A673 (cell line): ENCODE results near the gene TAPBP.

Experiments
- EZH2 ChIP-seq: fragments of 200-600 bp; sonication (generic); IDR thresholded peaks from 2 replicates; pipeline ENCODE4 v1.6.1; 2017; ENCODE audit warnings: borderline replicate concordance, low read depth, mild to moderate bottlenecking, mixed read lengths, antibody characterized with exemption, low read length; ENCODE audit not compliant: poor library complexity, severe bottlenecking
- TF ChIP-seq, protein P1 (sequence below): fragments of 300-800, 200-600 bp; sonication (generic); conservative IDR thresholded peaks from 2 replicates; pipeline ENCODE4 v1.5.1; 2017; ENCODE audit warnings: low read depth, mild to moderate bottlenecking, antibody characterized with exemption, low read length, moderate library complexity, mixed read lengths

DNA sequence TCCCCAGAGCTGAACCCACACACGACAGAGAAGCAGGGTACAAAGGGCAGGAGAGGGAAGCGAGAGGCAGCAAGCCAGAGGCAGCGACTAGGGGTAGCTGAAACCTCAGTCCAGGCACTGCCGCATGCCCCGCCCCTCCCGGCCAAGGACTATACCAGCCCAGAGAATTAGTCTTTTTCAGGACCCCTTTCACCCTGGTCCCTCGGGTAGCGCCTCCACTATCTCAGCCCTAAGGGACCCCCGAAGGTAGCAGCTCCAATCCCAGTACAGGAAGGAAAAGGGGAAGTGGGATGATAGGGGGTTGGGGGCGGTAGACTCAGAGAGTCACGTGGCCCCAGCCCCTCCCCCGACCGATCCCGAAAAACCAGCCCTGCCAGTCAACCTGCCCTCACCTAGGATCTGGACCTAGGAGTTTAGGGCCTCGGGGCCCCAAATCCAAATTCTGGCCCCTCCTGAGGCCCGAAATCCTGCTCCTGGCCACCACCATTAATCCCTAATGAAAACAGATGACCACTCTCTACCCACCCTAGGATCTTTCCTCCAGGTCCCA, 16.4 kb downstream of the TAPBP start:
- no peak for TF ChIP-seq EZH2
- TF ChIP-seq, protein P1, sequence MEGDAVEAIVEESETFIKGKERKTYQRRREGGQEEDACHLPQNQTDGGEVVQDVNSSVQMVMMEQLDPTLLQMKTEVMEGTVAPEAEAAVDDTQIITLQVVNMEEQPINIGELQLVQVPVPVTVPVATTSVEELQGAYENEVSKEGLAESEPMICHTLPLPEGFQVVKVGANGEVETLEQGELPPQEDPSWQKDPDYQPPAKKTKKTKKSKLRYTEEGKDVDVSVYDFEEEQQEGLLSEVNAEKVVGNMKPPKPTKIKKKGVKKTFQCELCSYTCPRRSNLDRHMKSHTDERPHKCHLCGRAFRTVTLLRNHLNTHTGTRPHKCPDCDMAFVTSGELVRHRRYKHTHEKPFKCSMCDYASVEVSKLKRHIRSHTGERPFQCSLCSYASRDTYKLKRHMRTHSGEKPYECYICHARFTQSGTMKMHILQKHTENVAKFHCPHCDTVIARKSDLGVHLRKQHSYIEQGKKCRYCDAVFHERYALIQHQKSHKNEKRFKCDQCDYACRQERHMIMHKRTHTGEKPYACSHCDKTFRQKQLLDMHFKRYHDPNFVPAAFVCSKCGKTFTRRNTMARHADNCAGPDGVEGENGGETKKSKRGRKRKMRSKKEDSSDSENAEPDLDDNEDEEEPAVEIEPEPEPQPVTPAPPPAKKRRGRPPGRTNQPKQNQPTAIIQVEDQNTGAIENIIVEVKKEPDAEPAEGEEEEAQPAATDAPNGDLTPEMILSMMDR = no peak
